SK-N-SH (cell line): ENCODE results near the gene PTPN13.

Experiments used
- EZH2phosphoT487 ChIP-seq: fragments of 200-600 bp; sonication (generic); IDR thresholded peaks from 2 replicates; pipeline ENCODE4 v1.6.1; 2017; ENCODE audit warnings: low read depth, mixed run types, mild to moderate bottlenecking, antibody characterized with exemption, moderate library complexity, borderline replicate concordance
- FOSL2 ChIP-seq: IDR thresholded peaks from 2 replicates; pipeline ENCODE4 v1.4.0; 2012; ENCODE audit warnings: low read depth, mild to moderate bottlenecking, moderate library complexity, borderline replicate concordance
- NFIC ChIP-seq: IDR thresholded peaks from 2 replicates; pipeline ENCODE4 v1.4.0; 2012; ENCODE audit warnings: borderline replicate concordance
- NRF1 ChIP-seq: IDR thresholded peaks from 2 replicates; pipeline ENCODE4 v1.6.1; 2012; ENCODE audit warnings: low read depth, mild to moderate bottlenecking, low read length
- POLR2AphosphoS5 ChIP-seq: IDR thresholded peaks from 2 replicates; pipeline ENCODE4 v1.6.1; 2012; ENCODE audit warnings: low read depth, low read length
- RAD21 ChIP-seq: IDR thresholded peaks from 2 replicates; pipeline ENCODE4 v1.6.1; 2012; ENCODE audit warnings: mild to moderate bottlenecking, low read length
- TF ChIP-seq, protein P1 (sequence below): fragments of 200-600 bp; sonication (generic); IDR thresholded peaks from 2 replicates; pipeline ENCODE4 v1.6.1; 2017; ENCODE audit warnings: antibody characterized with exemption, mild to moderate bottlenecking, moderate library complexity
- TF ChIP-seq, protein P2 (sequence below): IDR thresholded peaks from 2 replicates; pipeline ENCODE4 v1.4.0; 2012; ENCODE audit warnings: low read depth
- TF ChIP-seq, protein P3 (sequence below): IDR thresholded peaks from 2 replicates; pipeline ENCODE4 v1.6.1; 2012; ENCODE audit warnings: mild to moderate bottlenecking, low read depth, low read length, moderate library complexity
- TF ChIP-seq, protein P4 (sequence below): fragments of 150-350 bp; IDR thresholded peaks from 2 replicates; pipeline ENCODE4 v1.6.1; 2017; ENCODE audit warnings: antibody characterized with exemption, low read length, low read depth, borderline replicate concordance
- TF ChIP-seq, protein P5 (sequence below): IDR thresholded peaks from 2 replicates; pipeline ENCODE4 v1.4.0; 2012; ENCODE audit warnings: low read depth, borderline replicate concordance

DNA sequence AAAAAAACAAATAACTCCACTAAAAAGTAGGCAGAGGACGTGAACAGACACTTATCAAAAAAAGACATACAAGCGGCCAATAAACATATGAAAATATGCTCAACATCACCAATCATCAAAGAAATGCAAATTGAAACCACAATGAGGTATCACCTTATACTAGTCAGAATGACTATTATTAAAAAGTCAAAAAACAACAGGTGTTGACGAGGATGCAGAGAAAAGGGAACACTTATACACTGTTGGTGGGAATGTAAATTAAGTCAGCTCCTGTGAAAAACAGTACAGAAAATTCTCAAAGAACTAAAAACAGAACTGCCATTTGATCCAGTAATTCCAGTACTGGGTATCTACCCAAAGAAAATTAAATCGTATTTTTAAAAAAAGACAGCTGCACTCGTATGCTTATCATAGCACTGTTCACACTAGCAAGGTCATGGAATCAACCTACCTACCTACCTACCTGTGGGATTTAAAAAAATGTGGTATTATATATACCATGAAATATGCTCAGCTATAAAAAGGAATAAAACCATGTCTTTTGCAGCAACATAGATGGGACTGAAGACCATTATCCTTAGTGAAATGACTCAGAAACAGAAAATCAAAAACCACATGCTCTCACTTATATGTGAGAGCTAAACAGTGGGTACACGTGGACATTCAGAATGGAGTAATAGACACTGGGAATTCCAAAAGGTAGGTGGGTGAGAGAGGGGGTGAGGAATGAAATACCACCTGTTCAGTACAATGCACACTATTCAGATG, 24.8 kb upstream of the PTPN13 start:
- TF ChIP-seq, protein P1, sequence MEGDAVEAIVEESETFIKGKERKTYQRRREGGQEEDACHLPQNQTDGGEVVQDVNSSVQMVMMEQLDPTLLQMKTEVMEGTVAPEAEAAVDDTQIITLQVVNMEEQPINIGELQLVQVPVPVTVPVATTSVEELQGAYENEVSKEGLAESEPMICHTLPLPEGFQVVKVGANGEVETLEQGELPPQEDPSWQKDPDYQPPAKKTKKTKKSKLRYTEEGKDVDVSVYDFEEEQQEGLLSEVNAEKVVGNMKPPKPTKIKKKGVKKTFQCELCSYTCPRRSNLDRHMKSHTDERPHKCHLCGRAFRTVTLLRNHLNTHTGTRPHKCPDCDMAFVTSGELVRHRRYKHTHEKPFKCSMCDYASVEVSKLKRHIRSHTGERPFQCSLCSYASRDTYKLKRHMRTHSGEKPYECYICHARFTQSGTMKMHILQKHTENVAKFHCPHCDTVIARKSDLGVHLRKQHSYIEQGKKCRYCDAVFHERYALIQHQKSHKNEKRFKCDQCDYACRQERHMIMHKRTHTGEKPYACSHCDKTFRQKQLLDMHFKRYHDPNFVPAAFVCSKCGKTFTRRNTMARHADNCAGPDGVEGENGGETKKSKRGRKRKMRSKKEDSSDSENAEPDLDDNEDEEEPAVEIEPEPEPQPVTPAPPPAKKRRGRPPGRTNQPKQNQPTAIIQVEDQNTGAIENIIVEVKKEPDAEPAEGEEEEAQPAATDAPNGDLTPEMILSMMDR: no peak
- TF ChIP-seq, protein P2, sequence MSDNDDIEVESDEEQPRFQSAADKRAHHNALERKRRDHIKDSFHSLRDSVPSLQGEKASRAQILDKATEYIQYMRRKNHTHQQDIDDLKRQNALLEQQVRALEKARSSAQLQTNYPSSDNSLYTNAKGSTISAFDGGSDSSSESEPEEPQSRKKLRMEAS: no peak
- TF ChIP-seq NRF1: no peak
- no peak for TF ChIP-seq EZH2phosphoT487
- TF ChIP-seq, protein P3, sequence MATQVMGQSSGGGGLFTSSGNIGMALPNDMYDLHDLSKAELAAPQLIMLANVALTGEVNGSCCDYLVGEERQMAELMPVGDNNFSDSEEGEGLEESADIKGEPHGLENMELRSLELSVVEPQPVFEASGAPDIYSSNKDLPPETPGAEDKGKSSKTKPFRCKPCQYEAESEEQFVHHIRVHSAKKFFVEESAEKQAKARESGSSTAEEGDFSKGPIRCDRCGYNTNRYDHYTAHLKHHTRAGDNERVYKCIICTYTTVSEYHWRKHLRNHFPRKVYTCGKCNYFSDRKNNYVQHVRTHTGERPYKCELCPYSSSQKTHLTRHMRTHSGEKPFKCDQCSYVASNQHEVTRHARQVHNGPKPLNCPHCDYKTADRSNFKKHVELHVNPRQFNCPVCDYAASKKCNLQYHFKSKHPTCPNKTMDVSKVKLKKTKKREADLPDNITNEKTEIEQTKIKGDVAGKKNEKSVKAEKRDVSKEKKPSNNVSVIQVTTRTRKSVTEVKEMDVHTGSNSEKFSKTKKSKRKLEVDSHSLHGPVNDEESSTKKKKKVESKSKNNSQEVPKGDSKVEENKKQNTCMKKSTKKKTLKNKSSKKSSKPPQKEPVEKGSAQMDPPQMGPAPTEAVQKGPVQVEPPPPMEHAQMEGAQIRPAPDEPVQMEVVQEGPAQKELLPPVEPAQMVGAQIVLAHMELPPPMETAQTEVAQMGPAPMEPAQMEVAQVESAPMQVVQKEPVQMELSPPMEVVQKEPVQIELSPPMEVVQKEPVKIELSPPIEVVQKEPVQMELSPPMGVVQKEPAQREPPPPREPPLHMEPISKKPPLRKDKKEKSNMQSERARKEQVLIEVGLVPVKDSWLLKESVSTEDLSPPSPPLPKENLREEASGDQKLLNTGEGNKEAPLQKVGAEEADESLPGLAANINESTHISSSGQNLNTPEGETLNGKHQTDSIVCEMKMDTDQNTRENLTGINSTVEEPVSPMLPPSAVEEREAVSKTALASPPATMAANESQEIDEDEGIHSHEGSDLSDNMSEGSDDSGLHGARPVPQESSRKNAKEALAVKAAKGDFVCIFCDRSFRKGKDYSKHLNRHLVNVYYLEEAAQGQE: no peak
- TF ChIP-seq, protein P4, sequence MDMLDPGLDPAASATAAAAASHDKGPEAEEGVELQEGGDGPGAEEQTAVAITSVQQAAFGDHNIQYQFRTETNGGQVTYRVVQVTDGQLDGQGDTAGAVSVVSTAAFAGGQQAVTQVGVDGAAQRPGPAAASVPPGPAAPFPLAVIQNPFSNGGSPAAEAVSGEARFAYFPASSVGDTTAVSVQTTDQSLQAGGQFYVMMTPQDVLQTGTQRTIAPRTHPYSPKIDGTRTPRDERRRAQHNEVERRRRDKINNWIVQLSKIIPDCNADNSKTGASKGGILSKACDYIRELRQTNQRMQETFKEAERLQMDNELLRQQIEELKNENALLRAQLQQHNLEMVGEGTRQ: no peak
- TF ChIP-seq FOSL2: no peak
- TF ChIP-seq RAD21: no peak
- TF ChIP-seq, protein P5, sequence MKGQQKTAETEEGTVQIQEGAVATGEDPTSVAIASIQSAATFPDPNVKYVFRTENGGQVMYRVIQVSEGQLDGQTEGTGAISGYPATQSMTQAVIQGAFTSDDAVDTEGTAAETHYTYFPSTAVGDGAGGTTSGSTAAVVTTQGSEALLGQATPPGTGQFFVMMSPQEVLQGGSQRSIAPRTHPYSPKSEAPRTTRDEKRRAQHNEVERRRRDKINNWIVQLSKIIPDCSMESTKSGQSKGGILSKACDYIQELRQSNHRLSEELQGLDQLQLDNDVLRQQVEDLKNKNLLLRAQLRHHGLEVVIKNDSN: no peak
- no peak for TF ChIP-seq NFIC
- TF ChIP-seq POLR2AphosphoS5: no peak
